ENCODE results near the gene PPP1R14C.

DNA sequence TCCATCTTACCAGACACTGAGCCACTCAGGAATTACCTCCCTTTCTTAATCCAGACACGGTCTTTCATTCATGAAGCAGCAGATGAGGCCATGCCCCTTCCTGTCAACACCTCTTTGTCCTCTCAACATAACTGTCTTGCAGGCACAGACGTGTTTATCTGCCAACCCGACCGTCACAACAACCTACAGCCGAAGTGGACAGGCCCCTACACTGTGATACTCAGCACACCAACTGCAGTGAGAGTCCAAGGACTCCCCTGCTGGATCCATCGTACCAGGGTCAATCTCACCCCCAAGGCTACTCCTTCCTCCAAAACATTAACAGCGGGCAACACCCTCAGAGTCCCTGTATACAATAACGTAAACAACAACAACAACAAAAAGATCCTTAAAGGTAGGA, 43.3 kb upstream of the PPP1R14C start:
- TF ChIP-seq TAF1 (IDR thresholded peaks at IDR 0.05; ENCODE audit: borderline replicate concordance, insufficient read depth, low read length) (no peak), POLR2AphosphoS5 (IDR thresholded peaks at IDR 0.05; ENCODE audit: low read depth, low read length) (no peak), FOXP2 (optimal IDR thresholded peaks at IDR 0.05; ENCODE audit: borderline replicate concordance, extremely low read depth, extremely low read length, insufficient read depth) (no peak)
- TF ChIP-seq, protein P1, sequence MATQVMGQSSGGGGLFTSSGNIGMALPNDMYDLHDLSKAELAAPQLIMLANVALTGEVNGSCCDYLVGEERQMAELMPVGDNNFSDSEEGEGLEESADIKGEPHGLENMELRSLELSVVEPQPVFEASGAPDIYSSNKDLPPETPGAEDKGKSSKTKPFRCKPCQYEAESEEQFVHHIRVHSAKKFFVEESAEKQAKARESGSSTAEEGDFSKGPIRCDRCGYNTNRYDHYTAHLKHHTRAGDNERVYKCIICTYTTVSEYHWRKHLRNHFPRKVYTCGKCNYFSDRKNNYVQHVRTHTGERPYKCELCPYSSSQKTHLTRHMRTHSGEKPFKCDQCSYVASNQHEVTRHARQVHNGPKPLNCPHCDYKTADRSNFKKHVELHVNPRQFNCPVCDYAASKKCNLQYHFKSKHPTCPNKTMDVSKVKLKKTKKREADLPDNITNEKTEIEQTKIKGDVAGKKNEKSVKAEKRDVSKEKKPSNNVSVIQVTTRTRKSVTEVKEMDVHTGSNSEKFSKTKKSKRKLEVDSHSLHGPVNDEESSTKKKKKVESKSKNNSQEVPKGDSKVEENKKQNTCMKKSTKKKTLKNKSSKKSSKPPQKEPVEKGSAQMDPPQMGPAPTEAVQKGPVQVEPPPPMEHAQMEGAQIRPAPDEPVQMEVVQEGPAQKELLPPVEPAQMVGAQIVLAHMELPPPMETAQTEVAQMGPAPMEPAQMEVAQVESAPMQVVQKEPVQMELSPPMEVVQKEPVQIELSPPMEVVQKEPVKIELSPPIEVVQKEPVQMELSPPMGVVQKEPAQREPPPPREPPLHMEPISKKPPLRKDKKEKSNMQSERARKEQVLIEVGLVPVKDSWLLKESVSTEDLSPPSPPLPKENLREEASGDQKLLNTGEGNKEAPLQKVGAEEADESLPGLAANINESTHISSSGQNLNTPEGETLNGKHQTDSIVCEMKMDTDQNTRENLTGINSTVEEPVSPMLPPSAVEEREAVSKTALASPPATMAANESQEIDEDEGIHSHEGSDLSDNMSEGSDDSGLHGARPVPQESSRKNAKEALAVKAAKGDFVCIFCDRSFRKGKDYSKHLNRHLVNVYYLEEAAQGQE (IDR thresholded peaks at IDR 0.05; ENCODE audit: insufficient read depth in 1 of 2, low read depth in 2 of 2, low read length in 2 of 2), result no peak
